ENCODE data around the gene APP. TPM values are rescaled to one million over a fixed set of nuclear protein-coding genes. Genes with fewer than 3 reads are reported as not detected.

The APP gene
- total and polyA plus RNA-seq, 10 of the 15 experiments (the other 5 are each of a cell fraction or from before 2014, with no cell fraction given), result 8.8 to 94.9 (median 51.0) TPM

- TF ChIP-seq ZSCAN29 (IDR thresholded peaks at IDR 0.05), result no peak
Measured at GRCh38 chr21:25988738-25989137, 181.8 kb downstream of the APP start (continued).

- TF ChIP-seq IRF4 (IDR thresholded peaks at IDR 0.05; ENCODE audit: low read depth, low read length) (no peak), JUND (IDR thresholded peaks at IDR 0.05; ENCODE audit: low read depth, low read length) (no peak), HDGF (IDR thresholded peaks at IDR 0.05) (no peak)
- no peaks in the 10 kb centered on the region for H3K36me3 ChIP-seq (ENCODE audit: control insufficient read depth in 2 of 2, insufficient read depth in 2 of 2, low read length in 1 of 2)
- BruUV-seq (replicated peaks), result no TSS peak
- SMC1A ChIA-PET (ENCODE audit: uncharacterized antibody, unreplicated experiment), result no interaction called here
- intact Hi-C loops (cut with micrococcal nuclease; ENCODE audit: unreplicated experiment), result no loop called here
- FAIRE-seq (no peak), ATAC-seq (no peak), DNase-seq (ENCODE audit: low read depth, low spot score) (no peak)
- no peak overlapping the region for H3K27ac ChIP-seq (ENCODE audit: control insufficient read depth, insufficient read depth)
- H3K9ac ChIP-seq (ENCODE audit: control insufficient read depth, insufficient read depth, low read length), result no peak overlapping the region
- CTCF ChIA-PET, result no interaction called here
- no peak overlapping the region for H2AFZ ChIP-seq (ENCODE audit: control insufficient read depth, low read depth, low read length)
- RAD21 ChIA-PET (ENCODE audit: unreplicated experiment), result no interaction called here
- no peaks in the 10 kb centered on the region for H3K4me1 ChIP-seq (ENCODE audit: control insufficient read depth, insufficient read depth, low read length)
- H3K79me2 ChIP-seq (ENCODE audit: control insufficient read depth, insufficient read depth, low read length), result no peaks in the 10 kb centered on the region
- POLR2A ChIA-PET, result interaction anchor here (0.6 kb wide), 1 partner anchor 34 kb away, joined by 4 read pairs; no protein-coding TSS in a partner anchor
- in situ Hi-C loops (cut with MboI), result no loop called here
- no peaks in the 10 kb centered on the region for H3K9me3 ChIP-seq (replicated peaks; ENCODE audit: control insufficient read depth, insufficient read depth, low read length)
- H3K4me3 ChIP-seq, result no peak overlapping the region
- no peaks in the 10 kb centered on the region for H4K20me1 ChIP-seq (ENCODE audit: control insufficient read depth, insufficient read depth)
- no peak overlapping the region for H3K4me2 ChIP-seq (ENCODE audit: control insufficient read depth, insufficient read depth)
- WGBS (ENCODE audit: insufficient coverage, insufficient replicate concordance, low lambda C conversion rate, missing lambda C conversion rate), result 45% methylated on average over 2 of the region's 2 CpGs
- no peaks in the 10 kb centered on the region for H3K27me3 ChIP-seq (replicated peaks in 1 of 2; ENCODE audit: control insufficient read depth in 2 of 2, insufficient read depth in 2 of 2, low read length in 1 of 2)
Measured at GRCh38 chr21:25987531-25987930, 183.0 kb downstream of the APP start.

GRCh38 chr21:25986928-25987327 is 183.6 kb downstream of the APP start:
- H3K4me2 ChIP-seq (ENCODE audit: control insufficient read depth, insufficient read depth), result no peak overlapping the region
- H3K27ac ChIP-seq (ENCODE audit: control insufficient read depth, insufficient read depth), result no peak overlapping the region
- no TSS peak for BruUV-seq (replicated peaks)
- SMC1A ChIA-PET (ENCODE audit: uncharacterized antibody, unreplicated experiment), result interaction anchor here (0.5 kb wide), 1 partner anchor 17 kb away, joined by 3 read pairs; no protein-coding TSS in a partner anchor
- no peaks in the 10 kb centered on the region for H3K79me2 ChIP-seq (ENCODE audit: control insufficient read depth, insufficient read depth, low read length)
- in situ Hi-C loops (cut with MboI) (no loop called here), intact Hi-C loops (cut with micrococcal nuclease; ENCODE audit: unreplicated experiment) (no loop called here)
- FAIRE-seq (no peak), DNase-seq (ENCODE audit: low read depth, low spot score) (no peak), ATAC-seq (no peak)
- H2AFZ ChIP-seq (ENCODE audit: control insufficient read depth, low read depth, low read length), result no peak overlapping the region
- H4K20me1 ChIP-seq (ENCODE audit: control insufficient read depth, insufficient read depth), result no peaks in the 10 kb centered on the region
- no peak overlapping the region for H3K9ac ChIP-seq (ENCODE audit: control insufficient read depth, insufficient read depth, low read length)
- H3K4me1 ChIP-seq (ENCODE audit: control insufficient read depth, insufficient read depth, low read length), result no peaks in the 10 kb centered on the region
- H3K9me3 ChIP-seq (replicated peaks; ENCODE audit: control insufficient read depth, insufficient read depth, low read length), result no peaks in the 10 kb centered on the region
- no peaks in the 10 kb centered on the region for H3K36me3 ChIP-seq (ENCODE audit: control insufficient read depth in 2 of 2, insufficient read depth in 2 of 2, low read length in 1 of 2)
- WGBS (ENCODE audit: insufficient coverage, insufficient replicate concordance, low lambda C conversion rate, missing lambda C conversion rate), result 41% methylated on average over 2 of the region's 2 CpGs
- CTCF ChIA-PET, result no interaction called here
- H3K27me3 ChIP-seq (replicated peaks in 1 of 2; ENCODE audit: control insufficient read depth in 2 of 2, insufficient read depth in 2 of 2, low read length in 1 of 2), result no peaks in the 10 kb centered on the region
- H3K4me3 ChIP-seq, result no peak overlapping the region
- RAD21 ChIA-PET (ENCODE audit: unreplicated experiment), result no interaction called here
- POLR2A ChIA-PET, result interaction anchor here (0.6 kb wide), 1 partner anchor 34 kb away, joined by 4 read pairs; no protein-coding TSS in a partner anchor
- TF ChIP-seq, protein P1, sequence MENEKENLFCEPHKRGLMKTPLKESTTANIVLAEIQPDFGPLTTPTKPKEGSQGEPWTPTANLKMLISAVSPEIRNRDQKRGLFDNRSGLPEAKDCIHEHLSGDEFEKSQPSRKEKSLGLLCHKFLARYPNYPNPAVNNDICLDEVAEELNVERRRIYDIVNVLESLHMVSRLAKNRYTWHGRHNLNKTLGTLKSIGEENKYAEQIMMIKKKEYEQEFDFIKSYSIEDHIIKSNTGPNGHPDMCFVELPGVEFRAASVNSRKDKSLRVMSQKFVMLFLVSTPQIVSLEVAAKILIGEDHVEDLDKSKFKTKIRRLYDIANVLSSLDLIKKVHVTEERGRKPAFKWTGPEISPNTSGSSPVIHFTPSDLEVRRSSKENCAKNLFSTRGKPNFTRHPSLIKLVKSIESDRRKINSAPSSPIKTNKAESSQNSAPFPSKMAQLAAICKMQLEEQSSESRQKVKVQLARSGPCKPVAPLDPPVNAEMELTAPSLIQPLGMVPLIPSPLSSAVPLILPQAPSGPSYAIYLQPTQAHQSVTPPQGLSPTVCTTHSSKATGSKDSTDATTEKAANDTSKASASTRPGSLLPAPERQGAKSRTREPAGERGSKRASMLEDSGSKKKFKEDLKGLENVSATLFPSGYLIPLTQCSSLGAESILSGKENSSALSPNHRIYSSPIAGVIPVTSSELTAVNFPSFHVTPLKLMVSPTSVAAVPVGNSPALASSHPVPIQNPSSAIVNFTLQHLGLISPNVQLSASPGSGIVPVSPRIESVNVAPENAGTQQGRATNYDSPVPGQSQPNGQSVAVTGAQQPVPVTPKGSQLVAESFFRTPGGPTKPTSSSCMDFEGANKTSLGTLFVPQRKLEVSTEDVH (IDR thresholded peaks at IDR 0.05; ENCODE audit: low read depth, partially characterized antibody), result no peak
- TF ChIP-seq POLR2A (IDR thresholded peaks at IDR 0.05; ENCODE audit: low read depth, low read length), result no peak
- TF ChIP-seq IRF4 (IDR thresholded peaks at IDR 0.05; ENCODE audit: low read depth, low read length), result no peak
- no peak for TF ChIP-seq ATF7 (IDR thresholded peaks at IDR 0.05; ENCODE audit: low read depth)
- TF ChIP-seq, protein P2, sequence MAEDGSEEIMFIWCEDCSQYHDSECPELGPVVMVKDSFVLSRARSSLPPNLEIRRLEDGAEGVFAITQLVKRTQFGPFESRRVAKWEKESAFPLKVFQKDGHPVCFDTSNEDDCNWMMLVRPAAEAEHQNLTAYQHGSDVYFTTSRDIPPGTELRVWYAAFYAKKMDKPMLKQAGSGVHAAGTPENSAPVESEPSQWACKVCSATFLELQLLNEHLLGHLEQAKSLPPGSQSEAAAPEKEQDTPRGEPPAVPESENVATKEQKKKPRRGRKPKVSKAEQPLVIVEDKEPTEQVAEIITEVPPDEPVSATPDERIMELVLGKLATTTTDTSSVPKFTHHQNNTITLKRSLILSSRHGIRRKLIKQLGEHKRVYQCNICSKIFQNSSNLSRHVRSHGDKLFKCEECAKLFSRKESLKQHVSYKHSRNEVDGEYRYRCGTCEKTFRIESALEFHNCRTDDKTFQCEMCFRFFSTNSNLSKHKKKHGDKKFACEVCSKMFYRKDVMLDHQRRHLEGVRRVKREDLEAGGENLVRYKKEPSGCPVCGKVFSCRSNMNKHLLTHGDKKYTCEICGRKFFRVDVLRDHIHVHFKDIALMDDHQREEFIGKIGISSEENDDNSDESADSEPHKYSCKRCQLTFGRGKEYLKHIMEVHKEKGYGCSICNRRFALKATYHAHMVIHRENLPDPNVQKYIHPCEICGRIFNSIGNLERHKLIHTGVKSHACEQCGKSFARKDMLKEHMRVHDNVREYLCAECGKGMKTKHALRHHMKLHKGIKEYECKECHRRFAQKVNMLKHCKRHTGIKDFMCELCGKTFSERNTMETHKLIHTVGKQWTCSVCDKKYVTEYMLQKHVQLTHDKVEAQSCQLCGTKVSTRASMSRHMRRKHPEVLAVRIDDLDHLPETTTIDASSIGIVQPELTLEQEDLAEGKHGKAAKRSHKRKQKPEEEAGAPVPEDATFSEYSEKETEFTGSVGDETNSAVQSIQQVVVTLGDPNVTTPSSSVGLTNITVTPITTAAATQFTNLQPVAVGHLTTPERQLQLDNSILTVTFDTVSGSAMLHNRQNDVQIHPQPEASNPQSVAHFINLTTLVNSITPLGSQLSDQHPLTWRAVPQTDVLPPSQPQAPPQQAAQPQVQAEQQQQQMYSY (CRISPR knock-in tag; IDR thresholded peaks at IDR 0.05), result no peak
- no peak for TF ChIP-seq GABPA (IDR thresholded peaks at IDR 0.05; ENCODE audit: low read depth)
- TF ChIP-seq NFYB (IDR thresholded peaks at IDR 0.05; ENCODE audit: insufficient read depth, low read depth, low read length), result no peak
- TF ChIP-seq YBX1 (IDR thresholded peaks at IDR 0.05), result no peak

Data from GM12878 (cell line).